Anterior cingulate cortex (tissue), 58 donors: Measurements from ENCODE around the gene PXYLP1.
"Not testable (repeated sequence)": the region's sequence is repeated elsewhere in the genome, so short reads cannot be mapped to it uniquely, and the experiment has no call there.

Experiments
- DNase-seq, 58 donors: peaks; one replicate each; lab custom pipeline; 2025; lab: John Stamatoyannopoulos, UW

Gene PXYLP1, protein sequence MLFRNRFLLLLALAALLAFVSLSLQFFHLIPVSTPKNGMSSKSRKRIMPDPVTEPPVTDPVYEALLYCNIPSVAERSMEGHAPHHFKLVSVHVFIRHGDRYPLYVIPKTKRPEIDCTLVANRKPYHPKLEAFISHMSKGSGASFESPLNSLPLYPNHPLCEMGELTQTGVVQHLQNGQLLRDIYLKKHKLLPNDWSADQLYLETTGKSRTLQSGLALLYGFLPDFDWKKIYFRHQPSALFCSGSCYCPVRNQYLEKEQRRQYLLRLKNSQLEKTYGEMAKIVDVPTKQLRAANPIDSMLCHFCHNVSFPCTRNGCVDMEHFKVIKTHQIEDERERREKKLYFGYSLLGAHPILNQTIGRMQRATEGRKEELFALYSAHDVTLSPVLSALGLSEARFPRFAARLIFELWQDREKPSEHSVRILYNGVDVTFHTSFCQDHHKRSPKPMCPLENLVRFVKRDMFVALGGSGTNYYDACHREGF

DNA sequence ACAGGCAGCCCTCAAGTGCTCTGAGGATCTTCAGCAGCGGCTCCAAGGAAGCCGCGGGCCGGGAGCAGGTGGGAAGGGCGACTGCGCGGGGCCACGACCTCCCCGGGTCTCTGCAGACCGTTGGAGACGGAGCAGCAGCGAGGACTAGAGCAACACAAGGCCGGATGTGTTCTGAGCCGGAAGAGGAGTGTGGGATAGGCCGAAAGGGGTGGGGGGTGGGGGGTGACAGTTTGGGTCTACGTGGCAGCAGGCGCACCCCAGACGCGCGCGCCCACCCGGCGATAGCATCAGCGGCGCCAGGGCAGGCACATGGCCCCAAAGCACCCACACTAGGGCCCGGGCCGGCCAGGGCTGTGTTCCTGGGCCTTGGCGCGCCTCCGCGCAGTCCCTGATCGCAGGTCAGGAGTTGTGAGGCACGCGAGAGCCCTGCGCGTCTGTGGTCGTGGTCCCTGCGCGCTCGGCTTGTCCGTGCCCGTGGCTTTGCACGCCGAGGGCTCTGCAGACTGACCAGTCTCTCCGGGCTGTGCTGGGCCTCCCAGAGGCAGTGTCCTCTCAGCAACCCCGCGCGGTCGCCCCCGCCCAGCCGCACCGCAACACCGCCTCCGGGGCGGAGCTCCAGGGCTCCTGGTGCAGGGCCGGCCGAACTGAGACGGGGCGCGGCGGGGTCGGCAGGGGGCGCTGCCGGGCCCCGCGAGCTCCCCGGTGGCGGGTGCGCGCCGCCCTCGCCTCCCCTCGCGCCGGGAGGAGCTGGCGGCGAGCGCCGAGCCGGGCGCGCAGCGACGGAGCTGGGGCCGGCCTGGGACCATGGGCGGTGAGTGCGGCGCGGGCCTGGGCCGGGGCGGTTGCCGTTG lies at the start of gene PXYLP1:
TSS of gene PXYLP1 (plus strand) at position 725 of the 851 bp plus-strand sequence. CDS start 28,351 bp downstream, outside the sequence.
- peak; percentile 22 to 93 (median 84) for DNase-seq

DNA sequence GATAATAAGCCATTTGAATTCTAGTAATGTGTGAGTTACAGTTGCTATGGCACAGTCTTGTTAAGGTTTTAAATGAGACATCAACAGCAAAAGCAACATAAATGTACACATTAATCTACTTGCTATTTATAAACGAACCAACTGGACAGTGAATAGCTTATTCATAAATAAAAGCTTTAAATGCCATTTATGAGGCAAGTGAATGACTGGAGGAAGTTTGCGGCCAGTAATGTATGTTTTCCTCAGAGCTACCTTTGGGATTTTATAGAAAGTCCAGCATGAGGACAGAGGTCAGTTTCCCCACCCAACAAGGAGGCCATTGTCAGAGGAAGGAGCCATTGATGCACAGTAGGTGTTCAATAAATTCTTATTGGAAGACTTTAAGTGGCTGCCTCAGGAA lies 48.0 kb upstream of the PXYLP1 start:
- no peak for DNase-seq

DNA sequence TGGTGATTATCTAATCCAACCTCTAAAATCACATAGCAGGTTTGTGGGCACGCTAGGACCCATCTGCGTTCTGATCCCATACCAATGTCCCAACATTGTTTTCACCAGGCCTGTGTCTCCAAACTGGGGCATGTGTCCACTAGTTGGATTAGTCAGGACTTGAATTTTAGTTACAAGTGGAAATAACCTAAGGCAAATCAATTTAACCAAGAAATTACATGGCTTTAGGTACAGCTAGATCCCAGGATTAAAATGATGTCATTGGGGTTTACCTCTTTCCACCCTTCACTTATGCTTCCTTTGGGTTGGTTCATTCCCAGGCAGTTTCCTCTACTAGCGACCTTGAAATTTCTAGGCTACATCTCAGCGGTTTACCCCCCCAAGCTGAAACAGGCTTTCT lies 47.2 kb upstream of the PXYLP1 start:
- DNase-seq: no peak

DNA sequence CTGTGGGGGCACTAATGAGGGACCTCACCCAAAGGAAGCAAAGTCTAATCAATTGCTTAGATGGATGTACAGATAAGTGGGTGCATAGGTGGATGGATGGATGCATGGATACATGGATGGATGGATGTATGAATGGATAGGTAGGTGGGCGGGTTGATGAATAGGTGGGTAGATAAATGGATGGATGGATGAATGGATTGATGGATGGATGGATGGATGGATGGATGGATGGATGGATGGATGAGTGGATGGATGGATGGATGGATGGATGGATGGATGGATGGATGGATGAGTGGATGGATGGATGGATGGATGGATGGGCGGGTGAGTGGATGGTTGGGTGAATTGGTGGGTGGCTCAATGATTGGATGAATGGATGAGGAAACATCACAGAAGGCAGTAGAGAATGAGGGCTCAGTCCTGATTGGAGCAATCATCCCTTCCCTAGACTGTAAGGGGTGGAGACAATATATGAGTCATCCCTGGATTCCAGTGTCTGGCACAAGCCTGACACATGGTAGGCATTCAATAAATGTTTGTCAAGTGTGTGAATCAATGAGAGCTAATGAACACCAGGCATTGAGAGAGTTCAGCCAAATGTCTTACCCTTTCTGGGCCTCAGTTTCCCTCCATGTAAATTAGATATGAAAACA lies 40.4 kb upstream of the PXYLP1 start:
- DNase-seq: no peak

GRCh38 chr3:141192345-141192744 lies 39.3 kb upstream of the PXYLP1 start:
- DNase-seq: peak; percentile 14 to 100 (median 91)

DNA sequence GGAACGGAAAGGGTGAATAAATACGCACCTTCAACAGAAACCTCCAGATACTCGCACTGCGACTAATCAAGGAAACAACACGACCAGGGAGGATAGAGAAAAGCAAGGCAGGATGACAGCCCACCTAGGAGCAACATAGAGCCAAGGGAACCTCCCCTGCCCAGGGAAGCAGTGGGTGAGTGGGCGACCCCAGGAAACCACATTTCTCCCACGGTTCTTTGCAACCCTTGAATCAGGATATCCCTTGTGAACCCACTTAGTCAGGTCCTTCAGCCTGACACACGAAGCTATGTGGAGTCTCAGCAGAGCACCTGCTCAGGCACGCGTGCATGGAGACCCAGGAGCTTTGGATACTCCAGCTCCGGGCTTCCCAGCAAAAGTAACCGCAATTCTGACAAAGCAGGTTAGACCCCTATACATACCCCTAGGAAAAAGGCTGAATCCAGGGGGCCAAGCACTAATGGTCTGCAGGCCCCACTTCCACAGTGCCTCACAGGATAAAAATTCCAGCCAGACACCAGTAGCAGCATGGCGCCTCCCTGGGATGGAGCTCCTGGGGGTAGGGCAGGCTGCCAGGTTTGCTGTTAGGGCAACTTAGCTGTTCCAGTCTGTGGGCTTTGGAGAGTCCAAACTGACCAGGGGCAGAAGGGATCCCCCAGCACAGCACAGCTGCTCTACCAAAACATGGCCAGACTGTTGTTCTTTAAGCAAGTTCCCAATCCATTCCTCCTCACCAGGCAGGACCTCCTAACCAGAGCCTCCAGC lies 38.4 kb upstream of the PXYLP1 start:
- DNase-seq: no peak

DNA sequence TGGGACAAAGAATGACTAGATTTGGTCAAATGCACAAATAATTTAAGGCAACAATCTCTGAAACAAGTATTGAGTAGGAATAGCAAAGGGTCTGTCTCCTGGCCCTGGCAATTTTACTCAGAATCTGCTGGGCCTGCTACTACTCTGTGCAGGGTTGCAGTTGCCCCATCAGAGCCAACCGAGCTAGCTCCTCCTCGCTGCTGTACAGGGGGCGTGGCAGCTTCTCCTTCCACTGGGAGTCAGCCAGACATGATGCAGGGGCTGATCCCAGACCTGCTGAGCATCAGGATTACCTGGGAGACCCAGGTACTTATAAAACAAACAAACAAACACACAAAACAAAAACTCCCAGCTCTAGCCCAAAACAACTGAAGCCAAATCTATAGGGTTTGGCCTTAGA lies 30.5 kb upstream of the PXYLP1 start:
- no peak for DNase-seq

- no peak for DNase-seq
Measured at GRCh38 chr3:141202682-141203081, 28.9 kb upstream of the PXYLP1 start.

DNA sequence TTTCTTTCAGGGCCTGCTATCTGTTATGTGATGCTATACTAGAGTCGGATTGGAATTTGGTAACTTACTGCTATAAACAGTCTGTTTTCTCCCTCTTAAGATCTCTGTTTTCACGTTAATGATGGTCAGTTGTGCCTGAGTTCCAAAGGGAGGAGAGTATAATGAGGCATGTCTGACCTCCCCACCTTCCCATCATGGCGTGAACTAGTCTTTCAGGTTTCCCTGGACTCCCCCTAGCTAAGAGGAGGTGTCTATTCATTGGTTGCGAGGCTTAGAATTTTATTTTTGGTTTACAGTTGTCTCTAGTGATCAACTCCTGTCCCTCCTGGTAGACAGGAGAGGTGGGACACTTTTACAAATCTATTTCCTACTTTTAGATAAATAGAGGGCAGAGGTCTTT lies 27.8 kb upstream of the PXYLP1 start:
- DNase-seq: no peak

- no peak for DNase-seq
Measured at GRCh38 chr3:141204343-141204742, 27.3 kb upstream of the PXYLP1 start.

DNA sequence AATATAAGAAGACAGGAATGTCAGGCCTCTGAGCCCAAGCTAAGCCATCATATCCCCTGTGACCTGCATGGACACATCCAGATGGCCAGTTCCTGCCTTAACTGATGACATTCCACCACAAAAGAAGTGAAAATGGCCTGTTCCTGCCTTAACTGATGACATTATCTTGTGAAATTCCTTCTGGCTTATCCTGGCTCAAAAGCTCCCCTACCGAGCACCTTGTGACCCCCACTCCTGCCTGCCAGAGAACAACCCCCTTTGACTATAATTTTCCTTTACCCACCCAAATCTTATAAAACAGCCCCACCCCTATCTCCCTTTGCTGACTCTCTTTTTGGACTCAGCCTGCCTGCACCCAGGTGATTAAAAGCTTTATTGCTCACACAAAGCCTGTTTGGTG lies 20.3 kb upstream of the PXYLP1 start:
- not testable (repeated sequence) for DNase-seq

DNA sequence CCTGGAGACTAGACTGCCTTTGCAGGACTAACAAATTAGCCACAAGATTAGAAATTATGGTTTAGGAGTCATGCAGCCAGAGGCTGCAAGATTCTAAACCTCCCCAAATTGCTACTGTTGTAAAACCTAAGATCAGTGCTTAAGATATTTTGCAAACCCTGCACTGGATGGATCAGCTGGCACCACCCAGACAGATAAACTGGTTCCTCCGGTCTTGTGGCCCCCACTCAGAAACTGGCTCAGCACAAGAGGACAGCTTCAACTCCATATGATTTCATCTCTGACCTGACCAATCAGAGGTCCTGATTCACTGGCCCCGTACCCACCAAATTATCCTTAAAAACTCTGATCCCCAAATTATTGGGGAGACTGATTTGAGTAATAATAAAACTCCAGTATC lies 19.5 kb upstream of the PXYLP1 start:
- DNase-seq: no peak

GRCh38 chr3:141212555-141212954 lies 19.1 kb upstream of the PXYLP1 start:
- no peak for DNase-seq

- no peak for DNase-seq
Measured at GRCh38 chr3:141216975-141217374, 14.7 kb upstream of the PXYLP1 start.

DNA sequence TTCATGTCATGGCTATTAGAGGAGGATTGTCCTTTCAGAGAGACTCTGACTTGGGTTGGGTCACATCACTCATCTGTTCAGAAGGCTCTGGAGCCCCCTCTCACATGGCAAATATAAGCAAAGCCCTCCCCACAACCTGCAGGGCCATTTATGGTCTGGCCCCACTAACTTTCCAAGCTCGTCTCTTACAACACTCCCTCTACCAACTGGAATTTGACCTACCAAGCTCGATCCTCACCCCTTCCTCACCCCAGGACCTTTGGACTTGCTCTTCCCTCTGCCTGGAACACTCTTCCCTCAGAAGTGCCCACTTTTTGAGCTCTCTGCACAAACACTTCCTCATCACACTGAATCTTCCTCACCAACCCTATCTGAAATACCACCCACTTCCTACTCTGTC lies 14.2 kb upstream of the PXYLP1 start:
- DNase-seq: no peak

- DNase-seq: peak in 3 of 58 donors; percentile 17 to 52 (median 41)
Measured at GRCh38 chr3:141218162-141218835, 13.3 kb upstream of the PXYLP1 start.

- no peak for DNase-seq
Measured at GRCh38 chr3:141218926-141219325, 12.7 kb upstream of the PXYLP1 start.

DNA sequence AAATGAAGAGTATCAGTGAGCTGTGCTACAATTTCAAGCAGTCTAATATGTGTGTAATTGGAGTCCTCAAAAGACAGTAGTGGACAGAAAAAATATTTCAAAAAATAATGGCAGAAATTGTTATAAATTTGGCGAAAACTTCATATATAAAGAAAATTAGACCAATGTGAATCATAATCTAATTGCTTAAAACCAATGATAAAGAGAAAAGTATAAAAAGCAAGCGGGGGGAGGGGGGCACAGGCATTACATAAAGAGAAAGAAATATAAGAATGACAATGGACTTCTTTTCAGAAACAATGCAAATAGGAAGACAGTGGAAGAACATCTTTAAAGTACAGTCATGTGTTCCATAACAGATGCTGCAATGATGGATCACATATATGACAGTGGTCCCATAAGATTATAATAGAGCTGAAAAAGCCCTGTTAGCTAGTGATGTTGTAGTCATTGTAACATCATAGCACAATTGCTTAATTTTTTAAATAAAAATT lies 7.9 kb upstream of the PXYLP1 start:
- DNase-seq: no peak

DNA sequence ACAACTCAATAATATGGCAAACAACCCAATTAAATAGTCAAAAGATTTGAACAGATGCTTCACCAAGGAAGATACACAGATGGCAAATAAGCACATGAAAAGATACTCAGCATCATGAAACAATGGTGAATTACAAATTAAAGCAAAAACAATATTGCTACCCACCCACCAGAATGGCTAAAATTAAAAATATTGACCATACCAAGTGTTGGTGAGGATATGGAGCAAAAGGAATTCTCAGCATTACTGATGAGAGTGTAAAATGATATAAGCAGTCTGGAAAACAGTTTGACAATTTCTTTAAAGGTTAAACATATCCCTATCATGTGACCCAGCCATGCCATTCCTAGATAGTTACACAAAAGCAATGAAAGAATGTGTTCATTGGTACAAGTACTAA lies 5.7 kb upstream of the PXYLP1 start:
- DNase-seq: no peak
